ENCODE data around the gene KLHL22.
"Not testable (repeated sequence)": the region's sequence is repeated elsewhere in the genome, so short reads cannot be mapped to it uniquely, and the experiment has no call there.

Gene KLHL22

GRCh38 chr22:20494978-20495860 lies at the start of gene KLHL22:
Gene KLHL22 (minus strand): TSS chr22:20495795. CDS start chr22:20489211, 6,584 bp downstream.
- no peak for DNase-seq

- not testable (repeated sequence) for DNase-seq
Observed at GRCh38 chr22:20545318-20545634, 49.7 kb upstream of the KLHL22 start.

GRCh38 chr22:20542736-20543135 lies 47.1 kb upstream of the KLHL22 start:
- DNase-seq: no peak

- DNase-seq: no peak
Observed at GRCh38 chr22:20542055-20542454, 46.5 kb upstream of the KLHL22 start.

- not testable (repeated sequence) for DNase-seq
Observed at GRCh38 chr22:20538875-20539274, 43.3 kb upstream of the KLHL22 start.

- DNase-seq: no peak
Observed at GRCh38 chr22:20537983-20538382, 42.4 kb upstream of the KLHL22 start.

GRCh38 chr22:20537325-20537756 lies 41.7 kb upstream of the KLHL22 start:
- no peak for DNase-seq

- DNase-seq: no peak
Observed at GRCh38 chr22:20536590-20537324, 41.2 kb upstream of the KLHL22 start.

- no peak for DNase-seq
Observed at GRCh38 chr22:20533879-20534265, 38.3 kb upstream of the KLHL22 start.

GRCh38 chr22:20533095-20533878 lies 37.7 kb upstream of the KLHL22 start:
- no peak for DNase-seq

GRCh38 chr22:20532256-20532993 lies 36.8 kb upstream of the KLHL22 start:
- no peak for DNase-seq

- no peak for DNase-seq
Observed at GRCh38 chr22:20531404-20532201, 36.0 kb upstream of the KLHL22 start.

GRCh38 chr22:20531154-20531403 lies 35.5 kb upstream of the KLHL22 start:
- DNase-seq: no peak

- no peak for DNase-seq
Observed at GRCh38 chr22:20530368-20531153, 35.0 kb upstream of the KLHL22 start.

- DNase-seq: no peak
Observed at GRCh38 chr22:20528405-20528978, 32.9 kb upstream of the KLHL22 start.

- DNase-seq: no peak
Observed at GRCh38 chr22:20526628-20527355, 31.2 kb upstream of the KLHL22 start.

GRCh38 chr22:20526305-20526627 lies 30.7 kb upstream of the KLHL22 start:
- no peak for DNase-seq

GRCh38 chr22:20525048-20525447 lies 29.5 kb upstream of the KLHL22 start:
- no peak for DNase-seq

- no peak for DNase-seq
Observed at GRCh38 chr22:20524004-20524481, 28.4 kb upstream of the KLHL22 start.

Data from right forelimb (tissue), 1 donor.